ENCODE results near the gene MRC1. TPM values are rescaled to one million over a fixed set of nuclear protein-coding genes. Genes with fewer than 3 reads are reported as not detected.
"Not testable (repeated sequence)": the region's sequence is repeated elsewhere in the genome, so short reads cannot be mapped to it uniquely, and the experiment has no call there.

Gene MRC1
- total RNA-seq, 2 experiments from 2014 or later, result not detected

DNA sequence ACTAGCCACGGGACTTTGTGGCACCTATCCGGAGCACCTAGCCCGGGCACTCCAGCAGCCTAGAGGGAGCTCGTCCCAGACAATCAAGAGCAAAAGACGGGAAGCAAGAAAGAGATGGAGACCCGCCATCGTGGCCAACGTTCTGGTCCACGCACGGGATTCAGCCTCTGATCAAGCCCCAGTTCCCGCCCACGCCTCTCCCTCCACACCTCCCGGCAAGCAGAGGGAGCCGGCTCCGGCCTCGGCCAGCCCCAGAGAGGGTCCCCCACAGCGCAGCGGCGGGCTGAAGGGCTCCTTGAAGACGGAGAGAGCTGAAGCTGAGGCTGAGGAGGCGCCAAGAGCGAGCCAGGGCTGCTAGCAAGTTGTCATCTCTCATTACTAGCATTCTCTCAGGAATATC lies 141.6 kb downstream of the MRC1 start:
- CTCF ChIA-PET, result no interaction called here

GRCh38 chr10:17951868-17952371 lies 142.8 kb downstream of the MRC1 start, which contains the start of gene SLC39A12:
SLC39A12 (plus strand) TSS chr10:17951918; CDS start chr10:17953277, 1,359 bp downstream.
- Mint-ChIP-seq H3K36me3 (ENCODE audit: low read depth) (no peaks in the 10 kb centered on the region), H3K27ac (no peak within 1 kb of the TSS), H3K9me3 (peaks cover 3% of the 10 kb centered on the region), H3K27me3 (no peaks in the 10 kb centered on the region), H3K4me1 (ENCODE audit: low read depth) (no peaks in the 10 kb centered on the region), H3K4me3 (no peak within 1 kb of the TSS)
- ChIA-PET CTCF (no interaction called here), POLR2A (no interaction called here)
- ATAC-seq, result no peak
- intact Hi-C loops (cut with micrococcal nuclease), result no loop called here
- no peak for DNase-seq
- TF ChIP-seq, protein P1, sequence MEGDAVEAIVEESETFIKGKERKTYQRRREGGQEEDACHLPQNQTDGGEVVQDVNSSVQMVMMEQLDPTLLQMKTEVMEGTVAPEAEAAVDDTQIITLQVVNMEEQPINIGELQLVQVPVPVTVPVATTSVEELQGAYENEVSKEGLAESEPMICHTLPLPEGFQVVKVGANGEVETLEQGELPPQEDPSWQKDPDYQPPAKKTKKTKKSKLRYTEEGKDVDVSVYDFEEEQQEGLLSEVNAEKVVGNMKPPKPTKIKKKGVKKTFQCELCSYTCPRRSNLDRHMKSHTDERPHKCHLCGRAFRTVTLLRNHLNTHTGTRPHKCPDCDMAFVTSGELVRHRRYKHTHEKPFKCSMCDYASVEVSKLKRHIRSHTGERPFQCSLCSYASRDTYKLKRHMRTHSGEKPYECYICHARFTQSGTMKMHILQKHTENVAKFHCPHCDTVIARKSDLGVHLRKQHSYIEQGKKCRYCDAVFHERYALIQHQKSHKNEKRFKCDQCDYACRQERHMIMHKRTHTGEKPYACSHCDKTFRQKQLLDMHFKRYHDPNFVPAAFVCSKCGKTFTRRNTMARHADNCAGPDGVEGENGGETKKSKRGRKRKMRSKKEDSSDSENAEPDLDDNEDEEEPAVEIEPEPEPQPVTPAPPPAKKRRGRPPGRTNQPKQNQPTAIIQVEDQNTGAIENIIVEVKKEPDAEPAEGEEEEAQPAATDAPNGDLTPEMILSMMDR (IDR thresholded peaks at IDR 0.05), result no peak

More for the DNA sequence above, 141.6 kb downstream of the MRC1 start:
- ATAC-seq (no peak), DNase-seq (no peak)
- POLR2A ChIA-PET, result no interaction called here
- Mint-ChIP-seq H3K4me1 (ENCODE audit: low read depth) (no peaks in the 10 kb centered on the region), H3K9me3 (peaks cover 3% of the 10 kb centered on the region), H3K27me3 (no peaks in the 10 kb centered on the region), H3K36me3 (ENCODE audit: low read depth) (no peaks in the 10 kb centered on the region), H3K4me3 (no peak overlapping the region), H3K27ac (no peak overlapping the region)
- TF ChIP-seq, protein P1 (IDR thresholded peaks at IDR 0.05), result no peak
- intact Hi-C loops (cut with micrococcal nuclease), result no loop called here

DNA sequence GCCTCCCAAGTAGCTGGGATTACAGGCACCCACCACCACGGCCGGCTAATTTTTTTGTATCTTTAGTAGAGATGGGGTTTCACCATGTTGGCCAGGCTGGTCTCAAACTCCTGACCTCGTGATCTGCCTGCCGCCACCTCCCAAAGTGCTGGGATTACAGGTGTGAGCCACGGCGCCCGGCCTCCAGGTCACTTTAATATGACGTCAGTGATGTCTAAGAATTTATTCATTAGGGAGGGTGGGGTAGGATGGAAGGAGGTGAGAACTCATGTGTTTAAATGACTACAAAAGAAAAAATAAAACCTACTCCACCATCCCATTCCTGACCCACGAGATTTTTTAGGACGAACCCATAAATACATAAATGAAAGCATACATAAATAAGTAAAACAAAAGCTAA lies 145.2 kb downstream of the MRC1 start:
- intact Hi-C loops (cut with micrococcal nuclease); POLR2A ChIA-PET; CTCF ChIA-PET: not testable (repeated sequence)

DNA sequence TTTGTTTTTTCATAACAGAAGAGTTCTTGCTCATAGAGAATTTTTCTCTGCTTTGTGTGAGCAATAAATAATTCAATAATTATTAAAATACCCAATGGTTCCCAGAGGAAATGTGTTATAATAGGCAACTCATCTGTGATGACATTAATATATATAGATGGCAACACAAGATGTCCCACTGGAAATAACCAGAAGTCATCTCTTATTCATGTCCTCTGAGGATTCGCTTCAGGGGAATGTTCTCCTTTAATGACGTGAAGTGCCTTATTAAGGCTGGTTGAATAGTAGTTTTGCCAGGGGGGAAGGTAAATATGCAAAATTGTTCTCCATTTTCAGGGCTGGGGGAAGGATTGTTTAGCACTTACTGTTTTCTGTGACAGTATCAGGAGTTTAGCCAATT lies 145.7 kb downstream of the MRC1 start:
- CTCF ChIA-PET, result no interaction called here
- ATAC-seq, result no peak
- Mint-ChIP-seq H3K9me3 (peaks cover 4% of the 10 kb centered on the region), H3K27ac (no peak overlapping the region), H3K27me3 (no peaks in the 10 kb centered on the region), H3K4me3 (no peak overlapping the region), H3K4me1 (ENCODE audit: low read depth) (no peaks in the 10 kb centered on the region), H3K36me3 (ENCODE audit: low read depth) (no peaks in the 10 kb centered on the region)
- POLR2A ChIA-PET, result no interaction called here
- TF ChIP-seq, protein P1 (IDR thresholded peaks at IDR 0.05), result no peak
- intact Hi-C loops (cut with micrococcal nuclease), result no loop called here
- DNase-seq, result no peak

More for the DNA sequence above, 145.2 kb downstream of the MRC1 start:
- not testable (repeated sequence) for DNase-seq; ATAC-seq; H3K4me1 Mint-ChIP-seq (ENCODE audit: low read depth); H3K36me3 Mint-ChIP-seq (ENCODE audit: low read depth); H3K9me3 Mint-ChIP-seq; H3K27me3 Mint-ChIP-seq; H3K4me3 Mint-ChIP-seq; H3K27ac Mint-ChIP-seq

- no peak for ATAC-seq
- peaks cover 1% of the 10 kb centered on the region for H3K9me3 Mint-ChIP-seq
- intact Hi-C loops (cut with micrococcal nuclease), result no loop called here
- no peaks in the 10 kb centered on the region for H3K4me1 Mint-ChIP-seq (ENCODE audit: low read depth)
- no peaks in the 10 kb centered on the region for H3K27me3 Mint-ChIP-seq
- H3K27ac Mint-ChIP-seq, result no peak overlapping the region
- ChIA-PET CTCF (no interaction called here), POLR2A (no interaction called here)
- TF ChIP-seq, protein P1 (IDR thresholded peaks at IDR 0.05), result no peak
- DNase-seq, result no peak
- H3K4me3 Mint-ChIP-seq, result no peak overlapping the region
- H3K36me3 Mint-ChIP-seq (ENCODE audit: low read depth), result no peaks in the 10 kb centered on the region
Measured at GRCh38 chr10:17958049-17958448, 148.9 kb downstream of the MRC1 start.

GRCh38 chr10:17959870-17960269 lies 150.7 kb downstream of the MRC1 start:
- DNase-seq (no peak), ATAC-seq (no peak)
- intact Hi-C loops (cut with micrococcal nuclease), result no loop called here
- H3K4me3 Mint-ChIP-seq, result no peak overlapping the region
- no peaks in the 10 kb centered on the region for H3K36me3 Mint-ChIP-seq (ENCODE audit: low read depth)
- peaks cover 1% of the 10 kb centered on the region for H3K9me3 Mint-ChIP-seq
- no peaks in the 10 kb centered on the region for H3K27me3 Mint-ChIP-seq
- no peak overlapping the region for H3K27ac Mint-ChIP-seq
- ChIA-PET POLR2A (no interaction called here), CTCF (no interaction called here)
- H3K4me1 Mint-ChIP-seq (ENCODE audit: low read depth), result no peaks in the 10 kb centered on the region
- TF ChIP-seq, protein P1 (IDR thresholded peaks at IDR 0.05), result no peak

Data from activated CD8-positive, alpha-beta T cell treated with anti-CD3 and anti-CD28 coated beads for 36 hours (primary cell).